ENCODE data around the gene JAM2.
A peak's percentile ranks its signal among the peaks of the same experiment; 100 is the strongest.
"Not testable (repeated sequence)": the region's sequence is repeated elsewhere in the genome, so short reads cannot be mapped to it uniquely, and the experiment has no call there.

JAM2 gene

DNA sequence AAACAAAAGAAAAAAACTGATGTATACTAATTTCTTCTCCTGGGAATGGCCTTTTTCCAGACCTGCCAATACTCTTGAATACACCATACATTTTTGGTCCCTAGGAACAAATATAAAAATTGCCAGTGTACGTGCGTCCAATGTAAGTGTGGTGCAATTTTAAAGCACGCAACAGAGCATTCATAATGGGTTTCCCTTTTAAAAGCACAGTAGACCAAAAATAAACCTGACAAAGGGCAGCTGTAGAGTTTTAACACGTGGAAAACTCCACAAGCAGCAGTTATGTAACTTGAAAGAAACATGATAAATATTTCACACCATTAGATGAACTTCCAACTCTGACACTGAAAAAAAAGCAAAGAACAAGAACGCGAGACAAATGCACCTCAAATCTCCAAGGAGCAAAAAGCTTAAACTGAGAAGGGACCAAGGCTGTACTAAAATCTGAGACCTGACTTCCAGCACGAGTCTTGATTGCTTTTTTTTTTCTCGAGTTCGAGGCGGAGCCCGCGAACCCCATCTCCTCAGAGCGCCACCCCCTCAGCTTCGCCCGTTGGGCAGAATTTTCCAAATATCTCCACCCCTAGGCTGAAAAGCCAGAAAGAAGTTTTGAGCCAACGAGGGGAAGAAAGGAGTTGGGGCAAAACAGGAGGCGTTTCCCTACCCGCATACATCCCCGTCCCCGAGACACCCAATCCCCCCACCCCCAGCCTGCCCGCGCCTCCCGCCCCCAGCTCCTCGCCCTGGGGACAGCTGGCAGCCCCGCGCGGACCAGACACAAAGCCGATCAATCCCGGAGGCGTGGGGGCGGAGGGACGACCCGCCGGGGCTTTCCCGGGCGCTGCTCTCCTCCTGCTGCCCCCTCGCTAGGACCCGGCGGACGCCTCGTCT lies at the start of gene JAM2:
Gene JAM2 (plus strand): TSS at position 599 of the 891 bp plus-strand sequence. CDS start 564 bp downstream, outside the sequence.
- no peak for DNase-seq

DNA sequence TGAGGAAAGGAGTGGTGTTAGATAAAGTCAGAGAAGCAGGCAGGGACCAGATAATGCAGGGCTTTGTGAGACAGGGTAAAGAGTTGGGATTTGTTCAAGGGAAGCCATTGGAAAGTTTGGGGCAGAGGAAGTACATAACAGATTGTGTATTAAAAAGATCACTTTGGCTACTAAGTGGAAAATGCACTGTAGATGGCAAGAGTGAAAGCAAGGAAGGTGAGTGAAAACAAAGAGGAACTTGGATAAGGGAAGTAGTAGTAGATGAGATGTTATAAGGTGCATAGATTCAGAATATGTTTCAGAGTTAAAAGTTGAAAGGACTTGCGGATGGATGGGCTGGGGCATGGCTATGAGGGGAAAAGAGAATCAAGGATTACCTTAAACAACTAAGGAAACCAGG lies 49.2 kb upstream of the JAM2 start:
- DNase-seq: no peak

GRCh38 chr21:25607151-25608043 lies 31.7 kb upstream of the JAM2 start, which contains the start of gene MRPL39:
TSS of gene MRPL39 (minus strand) at chr21:25607481. CDS start at chr21:25607475, 6 bp downstream.
- peak; percentile 67 for DNase-seq

GRCh38 chr21:25608044-25608737 lies 30.9 kb upstream of the JAM2 start:
- peak; percentile 57 for DNase-seq

DNA sequence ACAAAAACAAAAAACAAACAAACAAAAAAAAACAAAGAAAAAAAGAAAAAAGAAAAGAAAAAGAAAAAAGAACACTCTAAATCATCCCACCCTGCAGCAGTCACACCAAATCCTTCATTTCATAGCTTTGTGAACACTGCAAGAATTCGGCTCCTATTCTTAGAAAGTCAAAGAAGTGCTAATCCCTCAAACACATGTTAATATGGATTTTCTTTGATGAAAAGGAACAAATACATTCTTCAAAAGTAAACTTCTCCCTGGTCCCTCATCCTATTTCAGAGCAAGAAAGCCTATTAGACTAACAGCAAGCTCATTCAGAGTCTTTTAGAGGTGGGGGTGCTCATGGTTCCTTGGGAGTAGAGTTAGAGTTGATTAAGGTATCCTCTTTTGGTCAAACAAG lies 24.6 kb upstream of the JAM2 start:
- DNase-seq: no peak

- DNase-seq: no peak
Measured at GRCh38 chr21:25615880-25616279, 23.2 kb upstream of the JAM2 start.

DNA sequence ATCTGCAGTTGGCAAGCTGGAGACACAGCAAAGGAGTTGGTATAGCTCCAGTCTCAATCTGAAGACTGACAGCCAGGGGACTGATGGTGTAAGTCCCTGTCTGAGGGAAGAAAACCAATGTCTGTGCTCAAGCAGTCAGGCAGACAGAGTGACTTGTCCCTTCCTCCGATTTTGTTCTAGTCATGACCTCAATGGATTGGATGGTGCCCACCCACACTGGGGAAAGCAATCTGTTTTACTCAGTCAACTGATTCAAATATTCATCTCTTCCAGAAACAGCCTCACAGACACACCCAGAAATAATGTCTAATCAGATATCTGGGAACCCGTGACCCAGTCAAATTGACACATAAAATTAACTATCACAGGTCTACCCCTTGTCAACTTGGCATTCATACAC lies 19.9 kb upstream of the JAM2 start:
- no peak for DNase-seq

- no peak for DNase-seq
Measured at GRCh38 chr21:25624511-25624910, 14.5 kb upstream of the JAM2 start.

DNA sequence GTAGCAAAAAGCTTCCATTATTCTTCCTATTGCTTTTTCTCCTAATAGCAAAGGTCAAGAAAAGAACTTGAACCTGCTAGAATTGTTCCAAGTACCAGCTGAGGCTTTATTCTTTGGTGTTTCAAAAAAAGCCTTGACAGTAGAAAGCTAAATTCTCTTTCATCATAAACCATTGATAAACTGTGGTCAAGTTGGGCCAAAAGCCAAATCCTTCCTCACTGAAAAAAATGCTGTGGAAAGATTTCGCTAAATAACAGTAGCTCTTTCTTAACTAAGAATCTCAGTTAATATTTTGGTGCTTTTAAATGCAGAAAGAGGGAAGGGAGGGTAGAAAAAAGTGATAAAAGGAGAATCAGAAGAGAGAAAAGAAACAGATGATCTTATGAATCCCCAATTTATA lies 14.0 kb upstream of the JAM2 start:
- DNase-seq: no peak

- not testable (repeated sequence) for DNase-seq
Measured at GRCh38 chr21:25625776-25626555, 13.1 kb upstream of the JAM2 start.

GRCh38 chr21:25626757-25627156 lies 12.3 kb upstream of the JAM2 start:
- no peak for DNase-seq

DNA sequence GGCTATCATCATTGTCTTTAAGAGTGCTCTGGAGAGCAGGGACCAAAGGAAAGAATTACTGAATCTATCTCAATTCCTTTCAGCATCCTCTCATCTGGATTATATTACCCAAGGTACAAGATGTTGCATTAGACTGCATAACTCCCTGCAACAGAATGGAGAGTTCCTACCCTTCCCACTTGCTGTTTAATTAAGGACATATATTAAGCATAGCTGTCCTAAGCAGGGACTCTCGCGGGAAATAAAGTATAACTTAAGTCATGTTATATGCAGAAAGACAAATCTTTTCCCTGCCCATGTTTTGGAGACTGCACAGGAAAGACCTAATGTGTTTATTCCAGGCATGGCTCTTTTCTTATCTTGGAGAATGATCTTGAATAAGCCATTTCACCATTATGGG lies 6.8 kb upstream of the JAM2 start:
- DNase-seq: no peak

DNA sequence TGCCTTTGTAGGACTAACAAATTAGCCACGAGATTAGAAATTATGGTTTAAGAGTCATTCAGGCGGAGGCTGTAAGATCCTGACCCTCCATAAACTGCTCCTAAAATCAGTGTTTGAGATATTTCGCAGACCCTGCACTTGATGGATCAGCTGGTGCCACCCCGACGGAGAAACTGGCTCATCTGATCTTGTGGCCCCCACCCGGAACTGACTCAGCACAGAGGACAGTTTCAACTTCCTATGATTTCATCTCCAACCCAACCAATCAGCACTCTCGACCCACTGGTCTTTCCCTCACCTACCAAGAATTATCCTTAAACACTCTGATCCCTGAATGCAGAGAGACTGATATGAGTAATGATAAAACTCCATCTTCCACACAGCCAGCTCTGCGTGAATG lies 3.7 kb upstream of the JAM2 start:
- no peak for DNase-seq

- no peak for DNase-seq
Measured at GRCh38 chr21:25636727-25637126, 2.3 kb upstream of the JAM2 start.

DNA sequence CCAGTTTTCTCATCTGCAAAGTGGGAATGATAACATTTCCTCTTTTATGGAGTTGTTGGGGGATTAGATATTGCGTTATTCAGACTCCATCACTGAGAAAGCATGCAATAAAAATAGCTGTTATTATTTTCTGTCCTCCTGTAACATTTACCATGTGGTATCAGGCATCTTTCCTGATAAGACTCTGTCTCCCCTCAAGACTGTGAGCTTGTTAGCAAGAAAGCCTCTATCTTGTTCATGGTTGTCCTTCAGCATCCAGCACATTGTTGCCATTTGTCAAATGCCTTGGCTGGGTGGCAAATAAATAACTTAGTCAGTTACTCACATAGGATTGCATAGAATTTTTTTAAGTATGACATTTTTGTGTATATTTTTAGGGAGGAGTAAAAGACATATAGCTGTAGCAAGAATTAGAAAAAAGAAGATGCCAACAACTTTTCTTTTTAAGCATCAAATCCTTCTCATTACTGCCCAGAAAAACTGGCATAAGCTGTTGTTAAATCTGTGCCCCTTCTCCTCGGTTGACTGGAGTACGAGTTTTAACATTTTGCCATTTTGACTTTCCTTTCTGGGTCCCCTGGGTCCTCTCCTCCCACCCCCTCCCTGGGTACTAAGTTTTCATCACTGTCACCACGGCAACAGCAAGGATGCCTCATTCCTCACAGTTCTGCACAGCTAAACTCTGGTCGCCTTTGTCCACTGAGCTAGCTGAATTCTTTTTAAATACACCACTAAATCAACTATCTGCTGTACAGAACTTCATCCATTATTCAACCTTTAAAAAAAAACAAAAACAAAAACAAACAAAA lies 1.0 kb upstream of the JAM2 start:
- DNase-seq: no peak

- DNase-seq: no peak
Measured at GRCh38 chr21:25639551-25640201, 618 bp downstream of the JAM2 start.

DNA sequence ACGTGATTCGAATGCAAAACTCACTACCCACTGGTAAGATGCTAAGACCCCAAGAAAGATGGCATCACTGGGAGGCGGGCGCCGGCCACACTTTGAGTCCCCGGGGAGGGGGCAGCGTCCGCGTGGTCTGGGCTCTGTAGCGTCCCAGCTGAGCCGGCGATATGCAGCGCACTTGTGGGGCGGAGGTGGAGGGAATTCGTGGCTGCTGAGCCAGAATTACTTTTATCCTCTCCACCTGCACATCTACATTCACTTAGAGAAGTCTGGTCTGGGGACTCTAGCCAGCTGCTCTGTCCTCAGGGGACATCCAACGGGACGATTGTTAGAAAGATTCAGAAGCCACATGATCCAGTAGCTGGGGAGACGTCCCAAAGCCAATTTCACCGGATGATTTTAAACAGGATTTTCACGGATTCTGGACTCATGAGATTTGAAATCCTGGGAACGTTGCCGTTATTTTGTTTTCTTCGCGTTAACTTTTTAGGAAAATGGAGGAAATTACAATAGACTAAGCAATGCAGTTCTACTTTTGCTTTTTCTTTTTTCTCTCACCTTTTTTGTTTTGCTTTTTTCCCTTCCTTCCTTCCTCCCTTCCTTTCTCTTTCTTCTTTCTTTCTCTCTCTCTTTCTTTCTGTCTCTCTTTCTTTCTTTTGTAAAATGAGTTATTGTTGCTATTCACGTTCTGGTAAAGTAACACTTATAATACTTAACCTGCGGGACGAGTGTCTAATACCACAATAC lies 1.3 kb downstream of the JAM2 start:
- no peak for DNase-seq

- DNase-seq: no peak
Measured at GRCh38 chr21:25640943-25641292, 1.9 kb downstream of the JAM2 start.

- DNase-seq: no peak
Measured at GRCh38 chr21:25643486-25643885, 4.4 kb downstream of the JAM2 start.

DNA sequence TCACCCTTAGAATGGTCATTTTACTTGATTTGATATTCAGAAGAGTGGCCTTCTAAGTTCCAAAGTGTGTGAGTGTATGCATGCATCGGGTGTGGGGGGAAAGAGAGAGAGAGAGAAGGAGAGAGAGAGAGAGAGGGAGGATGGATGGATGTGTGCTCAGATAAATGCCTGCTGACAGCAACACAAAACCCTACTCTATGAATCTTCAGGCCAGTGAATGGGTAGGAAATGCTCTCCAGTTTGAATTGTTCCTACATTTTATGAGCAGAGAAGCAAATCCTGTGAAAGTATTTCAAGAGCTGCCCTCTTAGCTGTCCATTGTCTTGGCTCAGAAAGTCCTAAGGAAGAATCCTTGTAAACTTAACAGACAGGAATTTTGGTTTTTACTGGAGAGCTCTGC lies 7.4 kb downstream of the JAM2 start:
- no peak for DNase-seq
